ENCODE data around the gene KCNN2. TPM values are rescaled to one million over a fixed set of nuclear protein-coding genes. Genes with fewer than 3 reads are reported as not detected.

KCNN2 gene
- total and polyA plus RNA-seq, 2 experiments from 2014 or later = not detected

DNA sequence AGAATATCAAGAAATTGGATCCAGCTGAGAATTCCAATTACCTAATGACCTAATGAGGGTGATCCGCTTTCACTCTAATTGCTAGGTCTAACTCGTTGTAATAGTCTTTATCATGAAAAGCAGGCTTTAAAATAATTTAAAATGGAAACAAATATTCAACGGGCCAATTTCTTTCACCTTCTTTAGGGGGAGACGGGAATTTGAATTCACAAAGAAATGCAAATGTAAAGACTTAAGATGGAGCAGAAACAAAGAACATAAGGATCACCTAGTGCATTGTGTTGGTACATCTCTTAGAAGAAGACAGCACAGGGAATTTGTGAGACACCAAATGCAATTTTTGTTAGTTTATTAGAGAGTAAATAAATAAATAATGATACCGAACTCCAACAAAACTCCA, 1.5 kb upstream of the KCNN2 start:
- Histone ChIP-seq H3F3A (ENCODE audit: insufficient read depth) (no peaks in the 10 kb centered on the region), H3K9me2 (ENCODE audit: insufficient read depth) (no peaks in the 10 kb centered on the region), H3K36me3 (ENCODE audit: low read depth) (no peaks in the 10 kb centered on the region), H2AFZ (no peak overlapping the region), H3K27me3 (replicated peaks; ENCODE audit: insufficient read depth) (peaks cover 53% of the 10 kb centered on the region), H3K9ac (no peak overlapping the region), H3K4me3 (no peak overlapping the region), H4K20me1 (ENCODE audit: insufficient read depth) (no peaks in the 10 kb centered on the region), H3K4me2 (ENCODE audit: unreplicated experiment) (no peak overlapping the region), H3K27ac (no peak overlapping the region), H3K4me1 (ENCODE audit: insufficient read depth) (no peaks in the 10 kb centered on the region), H3K79me2 (ENCODE audit: insufficient read depth) (no peaks in the 10 kb centered on the region), H3K9me3 (ENCODE audit: low read depth) (no peaks in the 10 kb centered on the region)
- in situ Hi-C loops (cut with MboI) = no loop called here
- WGBS, 2 experiments (ENCODE audit: low coverage in 1 of 2, low lambda C conversion rate in 2 of 2, missing lambda C conversion rate in 2 of 2) = 10 to 11% methylated on average over 5 of the region's 5 CpGs
- TF ChIP-seq EZH2 (IDR thresholded peaks at IDR 0.05; ENCODE audit: insufficient read depth, poor library complexity, severe bottlenecking) (peak; percentile 4), EZH2phosphoT487 (IDR thresholded peaks at IDR 0.05; ENCODE audit: insufficient read depth, low read depth) (no peak)
- no peak for DNase-seq

DNA sequence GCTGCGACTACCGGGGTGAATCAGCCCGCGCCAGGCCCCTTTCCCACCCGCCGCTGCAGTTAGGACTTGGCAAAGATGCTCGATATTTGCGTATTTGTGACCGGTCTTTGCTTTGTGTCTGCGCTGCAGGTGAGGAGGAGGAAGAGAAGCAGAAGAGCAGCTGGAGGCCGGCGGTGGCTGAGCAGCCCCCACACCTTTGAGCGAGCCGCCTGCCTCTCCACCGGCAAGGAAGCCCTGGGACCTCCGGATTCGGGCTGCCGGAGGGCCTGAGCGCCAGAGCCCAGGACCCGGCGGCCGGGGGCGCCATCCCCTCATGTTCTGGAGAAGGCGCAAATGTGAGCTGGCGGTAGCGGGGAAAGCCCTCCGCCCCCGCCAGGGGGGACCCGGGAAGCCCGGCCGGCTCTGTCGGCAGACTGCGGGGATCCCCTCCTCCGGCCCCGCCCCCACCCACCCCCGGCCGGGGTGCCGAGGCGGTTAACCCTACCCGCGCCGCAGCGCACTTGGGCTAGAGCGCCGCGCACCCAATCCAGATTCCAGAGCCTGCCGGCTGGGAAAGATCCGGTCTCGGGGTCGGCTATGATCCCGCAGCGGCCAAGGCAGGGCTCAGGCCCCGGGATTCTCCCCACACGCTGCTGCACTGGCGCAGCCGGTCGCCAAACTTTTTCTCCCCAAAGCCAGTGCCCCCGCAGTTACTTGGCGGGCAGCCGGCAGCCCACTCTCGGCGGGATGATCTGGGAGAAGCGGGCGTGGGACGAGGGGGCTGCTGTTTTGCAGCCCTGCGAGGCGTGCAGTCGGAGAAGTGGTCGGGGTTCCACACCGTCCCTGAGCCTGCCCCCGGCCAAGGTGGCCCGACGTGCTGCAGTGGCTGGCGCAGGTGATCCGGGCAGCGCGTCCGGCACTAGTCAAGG, 800 bp upstream of the KCNN2 start:
- Histone ChIP-seq H3K4me1 (ENCODE audit: insufficient read depth) (no peaks in the 10 kb centered on the region), H3K36me3 (ENCODE audit: low read depth) (no peaks in the 10 kb centered on the region), H3K9me2 (ENCODE audit: insufficient read depth) (no peaks in the 10 kb centered on the region), H3K4me2 (ENCODE audit: unreplicated experiment) (no peak overlapping the region), H3K27ac (no peak overlapping the region), H3K27me3 (replicated peaks; ENCODE audit: insufficient read depth) (peaks cover 57% of the 10 kb centered on the region), H3K79me2 (ENCODE audit: insufficient read depth) (no peaks in the 10 kb centered on the region), H4K20me1 (ENCODE audit: insufficient read depth) (no peaks in the 10 kb centered on the region), H3K4me3 (no peak overlapping the region), H3K9me3 (ENCODE audit: low read depth) (no peaks in the 10 kb centered on the region), H3F3A (ENCODE audit: insufficient read depth) (no peaks in the 10 kb centered on the region), H3K9ac (no peak overlapping the region), H2AFZ (no peak overlapping the region)
- TF ChIP-seq EZH2 (IDR thresholded peaks at IDR 0.05; ENCODE audit: insufficient read depth, poor library complexity, severe bottlenecking) (peak; percentile 21), EZH2phosphoT487 (IDR thresholded peaks at IDR 0.05; ENCODE audit: insufficient read depth, low read depth) (no peak)
- no peak for DNase-seq
- 1 to 2% methylated on average over 55 to 62 of the region's 78 CpGs for WGBS, 2 experiments (ENCODE audit: low coverage in 1 of 2, low lambda C conversion rate in 2 of 2, missing lambda C conversion rate in 2 of 2)
- in situ Hi-C loops (cut with MboI) = no loop called here

GRCh38 chr5:114362197-114362976, 517 bp downstream of the KCNN2 start:
- Histone ChIP-seq H3K4me1 (ENCODE audit: insufficient read depth) (no peaks in the 10 kb centered on the region), H3F3A (ENCODE audit: insufficient read depth) (no peaks in the 10 kb centered on the region), H3K36me3 (ENCODE audit: low read depth) (no peaks in the 10 kb centered on the region), H2AFZ (no peak overlapping the region), H3K27ac (no peak overlapping the region), H3K4me3 (no peak overlapping the region), H3K4me2 (ENCODE audit: unreplicated experiment) (no peak overlapping the region), H4K20me1 (ENCODE audit: insufficient read depth) (no peaks in the 10 kb centered on the region), H3K9ac (no peak overlapping the region), H3K27me3 (replicated peaks; ENCODE audit: insufficient read depth) (peaks cover 57% of the 10 kb centered on the region), H3K9me3 (ENCODE audit: low read depth) (no peaks in the 10 kb centered on the region), H3K79me2 (ENCODE audit: insufficient read depth) (no peaks in the 10 kb centered on the region), H3K9me2 (ENCODE audit: insufficient read depth) (no peaks in the 10 kb centered on the region)
- in situ Hi-C loops (cut with MboI) = no loop called here
- WGBS, 2 experiments (ENCODE audit: low coverage in 1 of 2, low lambda C conversion rate in 2 of 2, missing lambda C conversion rate in 2 of 2) = 1 to 3% methylated on average over 48 to 65 of the region's 87 CpGs
- no peak for TF ChIP-seq EZH2 (IDR thresholded peaks at IDR 0.05; ENCODE audit: insufficient read depth, poor library complexity, severe bottlenecking)
- no peak for TF ChIP-seq EZH2phosphoT487 (IDR thresholded peaks at IDR 0.05; ENCODE audit: insufficient read depth, low read depth)
- DNase-seq = peak; percentile 4

DNA sequence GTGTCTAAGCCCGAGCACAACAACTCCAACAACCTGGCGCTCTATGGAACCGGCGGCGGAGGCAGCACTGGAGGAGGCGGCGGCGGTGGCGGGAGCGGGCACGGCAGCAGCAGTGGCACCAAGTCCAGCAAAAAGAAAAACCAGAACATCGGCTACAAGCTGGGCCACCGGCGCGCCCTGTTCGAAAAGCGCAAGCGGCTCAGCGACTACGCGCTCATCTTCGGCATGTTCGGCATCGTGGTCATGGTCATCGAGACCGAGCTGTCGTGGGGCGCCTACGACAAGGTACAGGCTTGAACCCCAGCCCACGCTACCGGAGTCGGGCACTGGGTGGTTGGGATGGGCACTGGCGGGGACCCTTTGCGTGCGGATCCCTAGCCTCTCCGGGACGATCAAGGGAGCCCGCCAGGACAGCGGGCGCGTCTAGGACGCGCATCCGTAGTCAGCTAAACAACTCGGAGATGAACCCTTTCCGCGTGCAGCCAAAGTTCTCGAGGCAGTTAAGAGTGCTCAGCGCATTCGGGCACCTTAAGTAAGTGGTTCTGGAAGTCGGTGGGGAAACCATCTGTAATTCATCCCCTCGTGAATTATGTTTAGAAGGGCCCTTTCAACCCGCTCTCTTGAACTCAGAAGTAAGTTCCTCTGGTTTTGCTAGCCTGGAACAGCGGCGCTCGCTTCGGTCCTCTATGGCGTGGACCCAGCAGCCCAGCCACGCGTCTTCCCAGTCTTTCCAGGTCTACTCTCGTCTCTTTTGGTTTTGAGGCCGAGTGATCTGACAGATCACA, 1.3 kb downstream of the KCNN2 start:
- TF ChIP-seq EZH2 (IDR thresholded peaks at IDR 0.05; ENCODE audit: insufficient read depth, poor library complexity, severe bottlenecking) = no peak
- no peak for TF ChIP-seq EZH2phosphoT487 (IDR thresholded peaks at IDR 0.05; ENCODE audit: insufficient read depth, low read depth)

More for the DNA sequence above, 1.3 kb downstream of the KCNN2 start:
- H3K9me2 ChIP-seq (ENCODE audit: insufficient read depth) = no peaks in the 10 kb centered on the region
- H3K9me3 ChIP-seq (ENCODE audit: low read depth) = no peaks in the 10 kb centered on the region
- in situ Hi-C loops (cut with MboI) = no loop called here
- WGBS, 2 experiments (ENCODE audit: low coverage in 1 of 2, low lambda C conversion rate in 2 of 2, missing lambda C conversion rate in 2 of 2) = 5 to 7% methylated on average over 44 to 62 of the region's 62 CpGs
- no peaks in the 10 kb centered on the region for H4K20me1 ChIP-seq (ENCODE audit: insufficient read depth)
- no peak overlapping the region for H2AFZ ChIP-seq
- DNase-seq = no peak
- no peaks in the 10 kb centered on the region for H3K4me1 ChIP-seq (ENCODE audit: insufficient read depth)
- H3K4me2 ChIP-seq (ENCODE audit: unreplicated experiment) = no peak overlapping the region
- H3K4me3 ChIP-seq = no peak overlapping the region
- H3K9ac ChIP-seq = no peak overlapping the region
- H3K79me2 ChIP-seq (ENCODE audit: insufficient read depth) = no peaks in the 10 kb centered on the region
- H3F3A ChIP-seq (ENCODE audit: insufficient read depth) = no peaks in the 10 kb centered on the region
- H3K27ac ChIP-seq = no peak overlapping the region
- H3K27me3 ChIP-seq (replicated peaks; ENCODE audit: insufficient read depth) = peaks cover 57% of the 10 kb centered on the region
- no peaks in the 10 kb centered on the region for H3K36me3 ChIP-seq (ENCODE audit: low read depth)

Measured in GM23248 (cell line).